WI38 (cell line): ENCODE data around the gene DNAJC1.
A peak's percentile ranks its signal among the peaks of the same experiment; 100 is the strongest.

Source experiments
- H3K4me3 ChIP-seq: 2 replicates; pipeline ENCODE4 v1.5.1; 2011; ENCODE audit warnings: low read depth, mild to moderate bottlenecking, control low read depth, low read length
- CTCF ChIP-seq: IDR thresholded peaks from 2 replicates; pipeline ENCODE4 v1.5.1; 2012; ENCODE audit warnings: low read depth, mild to moderate bottlenecking, control low read depth, low read length

DNAJC1 gene

DNA sequence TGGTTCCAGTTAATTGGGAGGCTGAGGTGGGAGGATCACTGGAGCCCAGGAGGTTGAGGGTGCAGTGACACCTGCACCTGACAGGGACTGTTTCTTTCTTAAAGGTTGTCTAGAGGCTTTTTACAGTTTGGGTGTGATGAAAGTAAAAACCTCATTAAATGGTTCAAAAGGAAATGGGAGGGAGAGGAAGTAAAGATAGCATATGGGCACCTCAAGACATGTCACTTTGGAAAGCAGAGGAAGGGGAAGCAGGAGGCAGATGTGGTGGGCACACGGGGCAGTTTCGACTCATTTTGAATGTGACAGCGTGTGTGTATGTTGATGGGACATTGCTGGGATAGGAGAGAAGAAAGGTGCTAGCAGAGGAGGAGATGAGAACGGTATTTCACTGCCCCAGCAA is 266.4 kb downstream of the DNAJC1 start:
- no peak for TF ChIP-seq CTCF
- H3K4me3 ChIP-seq: no peak overlapping the region

GRCh38 chr10:21733710-21734109 is 269.8 kb downstream of the DNAJC1 start:
- no peak overlapping the region for H3K4me3 ChIP-seq
- no peak for TF ChIP-seq CTCF

GRCh38 chr10:21732067-21732772 is 271.3 kb downstream of the DNAJC1 start:
- no peak overlapping the region for H3K4me3 ChIP-seq
- TF ChIP-seq CTCF: peak; percentile 88

DNA sequence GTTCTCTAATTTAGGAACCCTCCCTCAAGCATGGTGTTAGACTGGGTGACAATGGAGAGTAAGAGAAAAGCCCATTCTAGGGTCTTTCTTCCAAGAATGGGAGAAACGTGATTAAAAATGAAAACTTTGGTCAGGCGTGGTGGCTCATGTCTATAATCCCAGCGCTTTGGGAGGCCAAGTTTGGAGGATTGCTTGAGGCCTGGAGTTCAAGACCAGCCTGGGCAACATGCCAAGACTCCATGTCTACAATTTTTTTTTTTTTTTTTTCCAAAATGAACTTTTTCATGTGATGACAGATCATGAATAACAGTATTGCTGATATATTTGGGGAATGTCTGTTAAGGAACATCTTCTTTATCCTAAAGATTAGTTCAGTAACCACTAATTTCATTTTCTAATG is 274.9 kb downstream of the DNAJC1 start:
- no peak overlapping the region for H3K4me3 ChIP-seq
- no peak for TF ChIP-seq CTCF

GRCh38 chr10:21727452-21728168 is 275.9 kb downstream of the DNAJC1 start:
- TF ChIP-seq CTCF: no peak
- H3K4me3 ChIP-seq: no peak overlapping the region

- no peak for TF ChIP-seq CTCF
- H3K4me3 ChIP-seq: no peak overlapping the region
Observed at GRCh38 chr10:21726601-21727225, 276.8 kb downstream of the DNAJC1 start.
